ENCODE results near the gene CHN1. TPM values are rescaled to one million over a fixed set of nuclear protein-coding genes. Genes with fewer than 3 reads are reported as not detected.
A peak's percentile ranks its signal among the peaks of the same experiment; 100 is the strongest.

CHN1 gene
- total RNA-seq, 5 donors from 2014 or later (not counting 1 experiment from before 2014, with no cell fraction given): 1.4 to 3.2 (median 3.0) TPM

GRCh38 chr2:174752403-174753037 lies 252.7 kb downstream of the CHN1 start:
- CTCF ChIA-PET: interaction anchor here (0.6 to 0.7 kb wide), 2 partner anchors 52 to 201 kb away, joined by 3 to 4 read pairs; no protein-coding TSS in a partner anchor
- Mint-ChIP-seq H3K27ac (peak overlapping the region; percentile 86 to 88), H3K36me3 (no peaks in the 10 kb centered on the region), H3K27me3 (no peaks in the 10 kb centered on the region), H3K9me3 (no peaks in the 10 kb centered on the region), H3K4me1 (peaks cover 39 to 44% (median 40%) of the 10 kb centered on the region in 3 donors), H3K4me3 (peak overlapping the region; percentile 28 to 48 (median 39))
- POLR2A ChIA-PET: interaction anchor here (0.6 kb wide), 3 partner anchors 39 to 131 kb away, joined by 3 to 7 read pairs (median 3); no protein-coding TSS in a partner anchor
- DNase-seq: peak in 4 of 35 experiments; percentile 3 to 54 (median 14)
- ATAC-seq (replicated peaks in 1 of 4): peak in 2 of 4 experiments; percentile 48 to 49
- Histone ChIP-seq H3K4me1 (ENCODE audit: control insufficient read depth in 1 of 2, extremely low read depth in 1 of 2, insufficient read depth in 2 of 2, low read length in 2 of 2) (peaks cover 4 to 35% of the 10 kb centered on the region in 2 experiments), H3K4me3 (ENCODE audit: control insufficient read depth in 1 of 2, extremely low read depth in 1 of 2, low read length in 1 of 2) (no peak overlapping the region), H3K27ac (ENCODE audit: low read length) (peak overlapping the region; percentile 57), H3K36me3 (ENCODE audit: control insufficient read depth in 2 of 2, extremely low read depth in 1 of 2, insufficient read depth in 1 of 2, low read length in 1 of 2) (no peaks in the 10 kb centered on the region), H3K27me3 (replicated peaks in 1 of 2; ENCODE audit: control insufficient read depth in 2 of 2, extremely low read depth in 1 of 2, insufficient read depth in 2 of 2, low read length in 1 of 2) (no peaks in the 10 kb centered on the region), H3K9me3 (no peaks in the 10 kb centered on the region)
- 48% methylated on average over 3 of the region's 4 CpGs for WGBS (ENCODE audit: insufficient coverage)

GRCh38 chr2:174750923-174751441 lies 254.2 kb downstream of the CHN1 start:
- H3K27ac ChIP-seq (ENCODE audit: low read length): peak overlapping the region; percentile 57
- Mint-ChIP-seq H3K36me3 (no peaks in the 10 kb centered on the region), H3K27ac (peak overlapping the region; percentile 62 to 69), H3K4me1 (peaks cover 39 to 44% (median 40%) of the 10 kb centered on the region in 3 donors), H3K9me3 (no peaks in the 10 kb centered on the region), H3K27me3 (peaks cover 0 to under 1% of the 10 kb centered on the region in 2 donors), H3K4me3 (peak overlapping the region in 2 of 3 donors; percentile 4 to 37)
- H3K36me3 ChIP-seq (ENCODE audit: control insufficient read depth in 2 of 2, extremely low read depth in 1 of 2, insufficient read depth in 1 of 2, low read length in 1 of 2): no peaks in the 10 kb centered on the region
- ChIA-PET CTCF (interaction anchor here (0.6 to 2.3 kb wide), 7 partner anchors 11 to 358 kb away, joined by 3 to 10 read pairs (median 3); no protein-coding TSS in a partner anchor), POLR2A (interaction anchor here in 1 of 2 donors (0.7 kb wide), 1 partner anchor 28 kb away, joined by 3 read pairs; no protein-coding TSS in a partner anchor)
- no peaks in the 10 kb centered on the region for H3K27me3 ChIP-seq (replicated peaks in 1 of 2; ENCODE audit: control insufficient read depth in 2 of 2, extremely low read depth in 1 of 2, insufficient read depth in 2 of 2, low read length in 1 of 2)
- DNase-seq: peak in 34 of 35 experiments; percentile 11 to 80 (median 40)
- 13% methylated on average over 1 of the region's 5 CpGs for WGBS (ENCODE audit: insufficient coverage)
- H3K9me3 ChIP-seq: no peaks in the 10 kb centered on the region
- peak in 3 of 4 experiments; percentile 44 to 67 (median 54) for ATAC-seq (replicated peaks in 1 of 4)
- H3K4me3 ChIP-seq (ENCODE audit: control insufficient read depth in 1 of 2, extremely low read depth in 1 of 2, low read length in 1 of 2): no peak overlapping the region
- peaks cover 4 to 35% of the 10 kb centered on the region in 2 experiments for H3K4me1 ChIP-seq (ENCODE audit: control insufficient read depth in 1 of 2, extremely low read depth in 1 of 2, insufficient read depth in 2 of 2, low read length in 2 of 2)

- no peaks in the 10 kb centered on the region for H3K9me3 ChIP-seq
- no peaks in the 10 kb centered on the region for H3K27me3 ChIP-seq (replicated peaks in 1 of 2; ENCODE audit: control insufficient read depth in 2 of 2, extremely low read depth in 1 of 2, insufficient read depth in 2 of 2, low read length in 1 of 2)
- H3K4me1 ChIP-seq (ENCODE audit: control insufficient read depth in 1 of 2, extremely low read depth in 1 of 2, insufficient read depth in 2 of 2, low read length in 2 of 2): peaks cover 4 to 35% of the 10 kb centered on the region in 2 experiments
- no peaks in the 10 kb centered on the region for H3K36me3 Mint-ChIP-seq
- peak overlapping the region; percentile 59 to 68 for H3K27ac Mint-ChIP-seq
- no peak overlapping the region for H3K4me3 ChIP-seq (ENCODE audit: control insufficient read depth in 1 of 2, extremely low read depth in 1 of 2, low read length in 1 of 2)
- DNase-seq: peak in 1 of 35 experiments; percentile 9
- H3K36me3 ChIP-seq (ENCODE audit: control insufficient read depth in 2 of 2, extremely low read depth in 1 of 2, insufficient read depth in 1 of 2, low read length in 1 of 2): no peaks in the 10 kb centered on the region
- H3K4me3 Mint-ChIP-seq: no peak overlapping the region
- ATAC-seq (replicated peaks in 1 of 4): no peak
- H3K27me3 Mint-ChIP-seq: peaks cover 0 to 5% of the 10 kb centered on the region in 2 donors
- no peaks in the 10 kb centered on the region for H3K9me3 Mint-ChIP-seq
- WGBS (ENCODE audit: insufficient coverage): 100% methylated on average over 3 of the region's 8 CpGs
- H3K4me1 Mint-ChIP-seq: peaks cover 39 to 44% (median 40%) of the 10 kb centered on the region in 3 donors
- H3K27ac ChIP-seq (ENCODE audit: low read length): peak overlapping the region; percentile 57
- ChIA-PET POLR2A (interaction anchor here (0.5 to 0.7 kb wide), 2 partner anchors 63 to 109 kb away, joined by 3 to 7 read pairs; no protein-coding TSS in a partner anchor), CTCF (interaction anchor here (0.5 to 2.3 kb wide), 29 partner anchors 9 to 354 kb away, joined by 3 to 30 read pairs (median 6); partner anchors contain the start of genes CHRNA1 (in 1 of the 2) and SCRN3 (in 1 of the 2))
These were observed 255.4 kb downstream of the CHN1 start for GRCh38 chr2:174749793-174750192.

GRCh38 chr2:174748948-174749347 lies 256.2 kb downstream of the CHN1 start:
- H3K4me3 ChIP-seq (ENCODE audit: control insufficient read depth in 1 of 2, extremely low read depth in 1 of 2, low read length in 1 of 2): no peak overlapping the region
- Mint-ChIP-seq H3K27me3 (peaks cover 0 to 5% of the 10 kb centered on the region in 2 donors), H3K36me3 (no peaks in the 10 kb centered on the region), H3K27ac (no peak overlapping the region), H3K4me1 (peaks cover 39 to 42% (median 40%) of the 10 kb centered on the region in 3 donors), H3K9me3 (no peaks in the 10 kb centered on the region), H3K4me3 (no peak overlapping the region)
- H3K27me3 ChIP-seq (replicated peaks in 1 of 2; ENCODE audit: control insufficient read depth in 2 of 2, extremely low read depth in 1 of 2, insufficient read depth in 2 of 2, low read length in 1 of 2): no peaks in the 10 kb centered on the region
- ChIA-PET POLR2A (interaction anchor here in 1 of 2 donors (0.5 kb wide), 1 partner anchor 110 kb away, joined by 3 read pairs; no protein-coding TSS in a partner anchor), CTCF (interaction anchor here (0.5 to 2.3 kb wide), 43 partner anchors 8 to 353 kb away, joined by 3 to 30 read pairs (median 5); partner anchors contain the start of genes CHN1 (in 1 of the 2), CHRNA1 (in 1 of the 2) and SCRN3 (in 1 of the 2))
- H3K9me3 ChIP-seq: no peaks in the 10 kb centered on the region
- H3K27ac ChIP-seq (ENCODE audit: low read length): no peak overlapping the region
- DNase-seq: peak; percentile 31 to 85 (median 65)
- no peaks in the 10 kb centered on the region for H3K36me3 ChIP-seq (ENCODE audit: control insufficient read depth in 2 of 2, extremely low read depth in 1 of 2, insufficient read depth in 1 of 2, low read length in 1 of 2)
- WGBS (ENCODE audit: insufficient coverage): 0% methylated on average over 3 of the region's 4 CpGs
- H3K4me1 ChIP-seq (ENCODE audit: control insufficient read depth in 1 of 2, extremely low read depth in 1 of 2, insufficient read depth in 2 of 2, low read length in 2 of 2): peaks cover 4 to 35% of the 10 kb centered on the region in 2 experiments
- peak; percentile 54 to 82 (median 69) for ATAC-seq (replicated peaks in 1 of 4)

Other genes starting within 250 kb of the CHN1 start
- under 1 TPM in 1 of 5 donors, not detected in 4; 0.23 TPM for gene CHRNA1, start 240.9 kb downstream of the CHN1 start, total RNA-seq
- 10 to 100 TPM; 49.1 to 57.0 (median 52.9) TPM for gene ATF2, start 162.8 kb upstream of the CHN1 start, total RNA-seq
- 10 to 100 TPM; 74.4 to 91.3 (median 89.4) TPM for gene ATP5MC3, start 176.3 kb upstream of the CHN1 start, total RNA-seq